Tibial artery (tissue), 4 donors: Measurements from ENCODE around the gene MNAT1.

Source experiments
- DNase-seq, 2 donors: peaks; one replicate each; pipeline ENCODE4 v3.0.0-alpha.2; 2019
- H3K27ac ChIP-seq, 2 donors: fragments of 200-600 bp; sonication (generic) in 1 of 2; 1 replicate in 1 of 2; 2 replicates in 1 of 2; pipeline ENCODE4 v1.5.1; 2018 to 2019; ENCODE audit warnings: mild to moderate bottlenecking in 1 of 2
- H3K27me3 ChIP-seq, 2 donors: fragments of 200-600 bp; sonication (generic) in 1 of 2; one replicate each; pipeline versions ENCODE4 v1.5.1 to v1.6.0; 2016 to 2019
- H3K36me3 ChIP-seq, 3 donors: fragments of 200-600 bp; sonication (generic) in 2 of 3; one replicate each; pipeline ENCODE4 v1.5.1; 2016 to 2019; ENCODE audit warnings: mild to moderate bottlenecking in 2 of 3
- H3K4me1 ChIP-seq, 4 donors: fragments of 200-600 bp; sonication (generic) in 2 of 4; 1 replicate in 3 of 4; 2 replicates in 1 of 4; pipeline ENCODE4 v1.5.1; 2016 to 2019
- H3K4me3 ChIP-seq, 2 donors: fragments of 200-600 bp; sonication (generic) in 1 of 2; 1 replicate in 1 of 2; 2 replicates in 1 of 2; pipeline ENCODE4 v1.5.1; 2018 to 2019; ENCODE audit warnings: mild to moderate bottlenecking in 2 of 2
- H3K9me3 ChIP-seq, 3 donors: fragments of 200-600 bp; sonication (generic) in 1 of 3; one replicate each; pipeline ENCODE4 v1.5.1; 2016 to 2019
- CTCF ChIP-seq, 2 experiments: fragments of 200-600 bp in 1 of 2; fragments of 450-650 bp in 1 of 2; IDR thresholded peaks; one replicate each; pipeline ENCODE4 v1.5.1; 2017 to 2019; ENCODE audit warnings: antibody characterized with exemption in 2 of 2, mild to moderate bottlenecking in 1 of 2, moderate library complexity in 1 of 2
- intact Hi-C: fragments of 100-400 bp; cut with DNase I; formaldehyde crosslinking; loops from one replicate; pipeline ENCODE4 v1.15.0; 2023; ENCODE audit warnings: low total_unique reads

Gene MNAT1

GRCh38 chr14:60734465-60735242 is at the start of gene MNAT1:
TSS of gene MNAT1 (plus strand) at chr14:60734761. CDS start at chr14:60734863, 102 bp downstream.
- peak within 1 kb of the TSS; percentile 74 to 91 for H3K27ac ChIP-seq
- TF ChIP-seq CTCF (IDR thresholded peaks at IDR 0.05) = peak in 1 of 2 experiments; percentile 15
- peak; percentile 73 to 87 for DNase-seq
- no peaks in the 10 kb centered on the region for H3K9me3 ChIP-seq
- no peaks in the 10 kb centered on the region for H3K36me3 ChIP-seq
- H3K4me3 ChIP-seq = peak within 1 kb of the TSS; percentile 63 to 85
- H3K27me3 ChIP-seq = no peaks in the 10 kb centered on the region
- H3K4me1 ChIP-seq = peaks cover 0 to 28% (median 8%) of the 10 kb centered on the region in 4 donors
- intact Hi-C loops = loop anchor here (5.0 kb wide), 1 partner anchor 87 kb away; the partner anchor contains the start of gene SIX1

GRCh38 chr14:60686865-60687264 is 47.7 kb upstream of the MNAT1 start:
- no peak overlapping the region for H3K4me3 ChIP-seq
- no peaks in the 10 kb centered on the region for H3K36me3 ChIP-seq
- H3K27ac ChIP-seq = no peak overlapping the region
- no peaks in the 10 kb centered on the region for H3K4me1 ChIP-seq
- DNase-seq = no peak
- no peak for TF ChIP-seq CTCF (IDR thresholded peaks at IDR 0.05)
- intact Hi-C loops = no loop called here
- H3K27me3 ChIP-seq = no peaks in the 10 kb centered on the region
- H3K9me3 ChIP-seq = peaks cover 0 to 5% (median 0%) of the 10 kb centered on the region in 3 donors

GRCh38 chr14:60691383-60692113 is 43.0 kb upstream of the MNAT1 start:
- Histone ChIP-seq H3K4me3 (no peak overlapping the region), H3K9me3 (no peaks in the 10 kb centered on the region), H3K36me3 (no peaks in the 10 kb centered on the region), H3K27me3 (no peaks in the 10 kb centered on the region), H3K27ac (no peak overlapping the region), H3K4me1 (no peaks in the 10 kb centered on the region)
- TF ChIP-seq CTCF (IDR thresholded peaks at IDR 0.05) = no peak
- intact Hi-C loops = no loop called here
- no peak for DNase-seq

- intact Hi-C loops = no loop called here
- Histone ChIP-seq H3K36me3 (no peaks in the 10 kb centered on the region), H3K27me3 (no peaks in the 10 kb centered on the region), H3K4me3 (no peak overlapping the region), H3K27ac (no peak overlapping the region), H3K9me3 (peaks cover 0 to 12% (median 0%) of the 10 kb centered on the region in 3 donors), H3K4me1 (no peaks in the 10 kb centered on the region)
- no peak for TF ChIP-seq CTCF (IDR thresholded peaks at IDR 0.05)
- DNase-seq = no peak
Observed at GRCh38 chr14:60695327-60695726, 39.2 kb upstream of the MNAT1 start.

GRCh38 chr14:60700598-60700997 is 34.0 kb upstream of the MNAT1 start:
- DNase-seq = no peak
- no peak for TF ChIP-seq CTCF (IDR thresholded peaks at IDR 0.05)
- Histone ChIP-seq H3K4me1 (no peaks in the 10 kb centered on the region), H3K36me3 (no peaks in the 10 kb centered on the region), H3K27me3 (no peaks in the 10 kb centered on the region), H3K27ac (no peak overlapping the region), H3K9me3 (peaks cover 0 to 24% (median 0%) of the 10 kb centered on the region in 3 donors), H3K4me3 (no peak overlapping the region)
- intact Hi-C loops = no loop called here
